Upper lobe of left lung (tissue), 4 donors: ENCODE measurements around the gene PI4K2A.

Experiments
- CTCF ChIP-seq, 6 experiments: fragments of 450-650 bp in 4 of 6; fragments of 200-600 bp in 2 of 6; sonication (generic) in 2 of 6; IDR thresholded peaks; one replicate each; pipeline ENCODE4 v1.5.1; 2016 to 2019; ENCODE audit warnings: antibody characterized with exemption in 6 of 6
- EP300 ChIP-seq, 4 donors: sonication (generic); formaldehyde crosslinking; IDR thresholded peaks; one replicate each; pipeline ENCODE4 v1.5.1; 2017; ENCODE audit warnings: antibody characterized with exemption in 4 of 4, control low read depth in 2 of 4
- POLR2A ChIP-seq, 4 donors: fragments of 450-650 bp; IDR thresholded peaks; one replicate each; pipeline ENCODE4 v1.5.1; 2016 to 2017; ENCODE audit warnings: antibody characterized with exemption in 4 of 4, mild to moderate bottlenecking in 2 of 4
- POLR2AphosphoS5 ChIP-seq, 2 donors: sonication (generic); formaldehyde crosslinking; IDR thresholded peaks; one replicate each; pipeline ENCODE4 v1.5.1; 2017; ENCODE audit warnings: antibody characterized with exemption in 2 of 2

GRCh38 chr10:97666992-97667391 lies 26.5 kb downstream of the PI4K2A start:
- TF ChIP-seq POLR2AphosphoS5 (IDR thresholded peaks at IDR 0.05) (no peak), CTCF (IDR thresholded peaks at IDR 0.05) (no peak), POLR2A (IDR thresholded peaks at IDR 0.05) (no peak), EP300 (IDR thresholded peaks at IDR 0.05) (no peak)
